ENCODE results near the gene LRRC63.
"Not testable (repeated sequence)": the region's sequence is repeated elsewhere in the genome, so short reads cannot be mapped to it uniquely, and the experiment has no call there.

The LRRC63 gene

GRCh38 chr13:46182491-46182877 lies 29.2 kb upstream of the LRRC63 start:
- no peak for DNase-seq

- DNase-seq: no peak
These were observed 28.4 kb upstream of the LRRC63 start for GRCh38 chr13:46183018-46183946.

- DNase-seq: peak; percentile 25
These were observed 27.4 kb upstream of the LRRC63 start for GRCh38 chr13:46184277-46184699.

GRCh38 chr13:46185634-46186033 lies 26.1 kb upstream of the LRRC63 start:
- DNase-seq: no peak

GRCh38 chr13:46192412-46192811 lies 19.3 kb upstream of the LRRC63 start:
- DNase-seq: no peak

GRCh38 chr13:46195016-46195415 lies 16.7 kb upstream of the LRRC63 start:
- DNase-seq: no peak

GRCh38 chr13:46197299-46198048 lies 14.3 kb upstream of the LRRC63 start:
- DNase-seq: no peak

GRCh38 chr13:46198696-46199193 lies 13.0 kb upstream of the LRRC63 start:
- no peak for DNase-seq

- no peak for DNase-seq
These were observed 9.4 kb upstream of the LRRC63 start for GRCh38 chr13:46202188-46202795.

- DNase-seq: no peak
These were observed 8.8 kb upstream of the LRRC63 start for GRCh38 chr13:46202966-46203365.

GRCh38 chr13:46206143-46206542 lies 5.6 kb upstream of the LRRC63 start:
- no peak for DNase-seq

GRCh38 chr13:46207828-46208227 lies 3.9 kb upstream of the LRRC63 start:
- no peak for DNase-seq

GRCh38 chr13:46210362-46211083 lies 1.2 kb upstream of the LRRC63 start:
- no peak for DNase-seq

GRCh38 chr13:46211116-46211482 lies 629 bp upstream of the LRRC63 start:
- no peak for DNase-seq

- DNase-seq: no peak
These were observed 1.5 kb downstream of the LRRC63 start for GRCh38 chr13:46213242-46213641.

- DNase-seq: not testable (repeated sequence)
These were observed 3.0 kb downstream of the LRRC63 start for GRCh38 chr13:46214741-46215140.

- DNase-seq: not testable (repeated sequence)
These were observed 8.5 kb downstream of the LRRC63 start for GRCh38 chr13:46220234-46220633.

- DNase-seq: no peak
These were observed 17.5 kb downstream of the LRRC63 start for GRCh38 chr13:46229251-46229650.

- DNase-seq: no peak
These were observed 20.6 kb downstream of the LRRC63 start for GRCh38 chr13:46232281-46232680.

- no peak for DNase-seq
These were observed 23.6 kb downstream of the LRRC63 start for GRCh38 chr13:46235286-46235685.

- no peak for DNase-seq
These were observed 53.6 kb downstream of the LRRC63 start for GRCh38 chr13:46265292-46265691.

GRCh38 chr13:46267166-46267565 lies 55.4 kb downstream of the LRRC63 start:
- no peak for DNase-seq

- no peak for DNase-seq
These were observed 58.7 kb downstream of the LRRC63 start for GRCh38 chr13:46270416-46270815.

Data from activated gamma-delta T cell (primary cell).